ENCODE results near the gene SV2B. TPM values are rescaled to one million over a fixed set of nuclear protein-coding genes. Genes with fewer than 3 reads are reported as not detected.

SV2B gene
- total RNA-seq, 1 donor from 2014 or later: 1.2 TPM

DNA sequence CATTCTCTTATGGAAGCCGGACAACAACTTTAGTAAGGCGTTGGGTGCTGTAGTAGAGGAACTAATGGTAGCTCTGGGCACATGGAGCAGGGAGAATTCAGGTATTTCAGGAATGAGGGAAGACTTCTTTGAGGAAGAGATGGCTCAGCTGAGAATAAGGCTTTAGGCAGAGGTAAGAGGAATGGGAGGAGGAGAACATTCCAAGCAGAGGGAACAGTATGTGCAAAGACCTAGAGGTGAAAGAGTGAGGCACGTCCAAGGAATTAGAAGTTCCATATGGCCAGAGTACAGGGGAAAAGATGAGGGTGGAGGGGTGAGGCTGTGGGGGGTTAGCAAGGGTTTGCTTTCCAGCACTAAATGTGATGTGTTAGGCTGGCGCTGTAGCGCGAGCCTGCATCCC is 1.6 kb upstream of the SV2B start:
- no peaks in the 10 kb centered on the region for H3K36me3 ChIP-seq
- H3K4me1 ChIP-seq: peaks cover 13% of the 10 kb centered on the region
- peaks cover 65% of the 10 kb centered on the region for H3K27me3 ChIP-seq (ENCODE audit: low read depth)
- no peak for DNase-seq
- H3K9me3 ChIP-seq: no peaks in the 10 kb centered on the region
- TF ChIP-seq, protein P1, sequence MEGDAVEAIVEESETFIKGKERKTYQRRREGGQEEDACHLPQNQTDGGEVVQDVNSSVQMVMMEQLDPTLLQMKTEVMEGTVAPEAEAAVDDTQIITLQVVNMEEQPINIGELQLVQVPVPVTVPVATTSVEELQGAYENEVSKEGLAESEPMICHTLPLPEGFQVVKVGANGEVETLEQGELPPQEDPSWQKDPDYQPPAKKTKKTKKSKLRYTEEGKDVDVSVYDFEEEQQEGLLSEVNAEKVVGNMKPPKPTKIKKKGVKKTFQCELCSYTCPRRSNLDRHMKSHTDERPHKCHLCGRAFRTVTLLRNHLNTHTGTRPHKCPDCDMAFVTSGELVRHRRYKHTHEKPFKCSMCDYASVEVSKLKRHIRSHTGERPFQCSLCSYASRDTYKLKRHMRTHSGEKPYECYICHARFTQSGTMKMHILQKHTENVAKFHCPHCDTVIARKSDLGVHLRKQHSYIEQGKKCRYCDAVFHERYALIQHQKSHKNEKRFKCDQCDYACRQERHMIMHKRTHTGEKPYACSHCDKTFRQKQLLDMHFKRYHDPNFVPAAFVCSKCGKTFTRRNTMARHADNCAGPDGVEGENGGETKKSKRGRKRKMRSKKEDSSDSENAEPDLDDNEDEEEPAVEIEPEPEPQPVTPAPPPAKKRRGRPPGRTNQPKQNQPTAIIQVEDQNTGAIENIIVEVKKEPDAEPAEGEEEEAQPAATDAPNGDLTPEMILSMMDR (IDR thresholded peaks at IDR 0.05): no peak
- no peak overlapping the region for H3K4me3 ChIP-seq
- H3K27ac ChIP-seq: no peak overlapping the region
- intact Hi-C loops (cut with DNase I): no loop called here
- ATAC-seq: no peak

DNA sequence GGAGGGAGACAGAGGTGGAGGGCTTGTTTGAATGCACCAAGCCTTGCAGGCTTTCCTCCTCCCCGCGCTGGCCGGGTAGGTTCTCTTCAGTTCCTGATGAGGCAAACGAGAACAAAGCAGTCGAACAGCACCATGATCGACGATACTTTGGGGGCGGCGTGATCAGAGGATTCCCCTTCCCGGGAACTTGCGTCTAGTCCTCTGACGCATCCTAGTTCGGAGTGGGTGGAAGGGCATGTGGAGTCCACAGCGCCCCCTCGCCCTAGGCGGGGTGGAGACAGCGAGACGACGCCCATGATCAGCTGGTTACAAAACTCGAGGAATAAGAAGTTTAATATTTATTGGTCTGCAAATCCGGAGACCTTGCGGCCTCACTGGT is 452 bp upstream of the SV2B start:
- TF ChIP-seq, protein P1 (IDR thresholded peaks at IDR 0.05): no peak
- Histone ChIP-seq H3K4me1 (peaks cover 13% of the 10 kb centered on the region), H3K36me3 (no peaks in the 10 kb centered on the region), H3K27me3 (ENCODE audit: low read depth) (peaks cover 72% of the 10 kb centered on the region), H3K9me3 (no peaks in the 10 kb centered on the region), H3K27ac (no peak overlapping the region), H3K4me3 (peak overlapping the region; percentile 57)
- intact Hi-C loops (cut with DNase I): no loop called here
- peak; percentile 36 to 60 for ATAC-seq
- DNase-seq: no peak

DNA sequence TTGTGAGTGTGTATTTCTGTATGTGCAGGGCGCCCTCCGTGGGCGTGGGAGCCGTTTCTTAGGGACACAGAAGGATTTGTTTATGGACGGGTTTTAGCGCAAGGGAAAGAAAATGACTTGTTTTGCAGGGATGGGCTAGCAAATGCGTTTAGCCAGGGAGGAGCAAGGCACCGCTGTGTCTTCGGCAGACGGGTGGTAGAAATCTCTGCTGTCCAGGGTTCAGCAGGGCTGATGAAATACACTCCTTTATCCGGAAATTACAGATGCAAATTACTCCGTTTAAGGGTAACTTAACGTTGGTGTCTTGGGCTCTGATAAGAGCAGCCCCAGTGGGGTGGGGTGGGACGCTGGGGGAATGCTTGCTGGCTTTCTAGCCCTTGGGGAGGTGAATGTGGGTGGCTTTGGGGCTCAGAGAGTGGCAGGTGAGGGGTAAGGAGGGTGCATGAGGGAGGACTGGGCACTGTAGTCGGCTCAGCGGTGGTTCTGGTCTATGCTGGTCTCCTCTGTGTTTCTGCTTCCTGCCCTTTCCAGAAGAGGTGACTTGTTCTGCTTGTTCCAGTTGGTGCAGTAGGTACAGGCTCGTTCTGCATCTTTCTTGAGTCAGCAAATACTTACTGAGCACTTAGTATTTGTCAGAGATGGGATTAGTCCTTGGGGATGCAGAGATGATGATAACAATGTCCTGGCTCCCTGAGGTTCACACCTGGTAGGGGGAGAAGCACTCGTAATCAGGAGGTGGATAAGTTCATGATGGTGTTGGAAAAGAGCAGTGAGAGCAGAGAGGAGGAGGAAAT is 954 bp downstream of the SV2B start:
- Histone ChIP-seq H3K4me1 (peaks cover 13% of the 10 kb centered on the region), H3K4me3 (peak overlapping the region; percentile 57), H3K9me3 (no peaks in the 10 kb centered on the region), H3K27me3 (ENCODE audit: low read depth) (peaks cover 76% of the 10 kb centered on the region), H3K27ac (no peak overlapping the region), H3K36me3 (no peaks in the 10 kb centered on the region)
- no peak for ATAC-seq
- intact Hi-C loops (cut with DNase I): no loop called here
- no peak for DNase-seq
- TF ChIP-seq, protein P1 (IDR thresholded peaks at IDR 0.05): no peak

DNA sequence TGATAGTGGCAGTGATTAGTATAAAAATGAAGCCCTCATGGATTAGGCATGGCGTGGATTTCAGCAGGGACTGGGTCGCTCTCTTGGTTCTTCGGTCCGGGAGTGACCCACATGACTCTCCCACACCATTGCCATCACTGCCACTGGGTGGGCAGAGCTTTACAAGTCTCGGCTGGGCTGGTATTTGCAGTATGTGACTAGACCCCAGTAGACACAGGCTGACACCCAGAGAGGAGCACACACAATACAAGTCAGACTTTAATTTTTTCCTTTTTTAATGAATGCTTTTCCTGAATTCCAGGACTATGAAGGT is 1.5 kb downstream of the SV2B start:
- Histone ChIP-seq H3K4me1 (peaks cover 13% of the 10 kb centered on the region), H3K36me3 (no peaks in the 10 kb centered on the region), H3K27ac (no peak overlapping the region), H3K27me3 (ENCODE audit: low read depth) (peaks cover 73% of the 10 kb centered on the region), H3K9me3 (no peaks in the 10 kb centered on the region), H3K4me3 (no peak overlapping the region)
- no peak for DNase-seq
- intact Hi-C loops (cut with DNase I): no loop called here
- no peak for ATAC-seq
- TF ChIP-seq, protein P1 (IDR thresholded peaks at IDR 0.05): no peak

DNA sequence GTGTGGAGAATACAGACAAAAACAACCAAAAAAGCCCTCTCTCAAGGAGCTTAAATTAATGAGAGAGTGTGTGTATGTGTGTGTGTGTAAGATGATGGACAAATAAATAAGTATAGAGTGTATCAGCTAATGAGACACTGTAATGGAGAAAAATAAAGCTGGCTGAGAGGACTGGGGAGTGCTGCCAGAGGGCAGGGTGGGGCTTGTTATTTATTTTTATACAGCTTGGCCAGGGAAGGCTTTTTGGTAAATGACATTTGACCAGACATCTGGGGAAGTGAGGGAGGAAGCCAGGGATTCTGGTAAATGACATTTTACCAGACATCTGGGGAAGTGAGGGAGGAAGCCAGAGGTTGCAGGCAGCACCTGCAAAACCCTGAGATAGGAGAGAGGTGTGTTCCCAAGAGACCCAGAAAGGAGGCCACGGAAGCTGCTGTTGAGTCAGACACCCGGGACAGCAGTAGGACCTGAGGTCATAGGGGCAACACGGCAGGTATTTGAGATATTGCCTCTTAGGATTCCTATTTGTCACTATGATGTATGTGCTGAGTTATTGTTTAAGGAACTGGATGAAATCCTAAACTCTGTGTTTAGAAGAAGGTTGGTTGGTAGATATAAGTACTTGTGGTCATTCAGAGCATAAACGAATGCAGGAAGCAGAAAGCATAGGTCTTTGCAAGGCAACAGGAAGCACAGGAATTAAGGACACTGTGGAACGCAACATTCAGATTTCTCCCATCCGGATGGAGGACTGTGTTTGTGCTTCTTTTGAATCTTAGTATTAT is 2.7 kb downstream of the SV2B start:
- Histone ChIP-seq H3K4me3 (no peak overlapping the region), H3K36me3 (no peaks in the 10 kb centered on the region), H3K9me3 (no peaks in the 10 kb centered on the region), H3K27me3 (ENCODE audit: low read depth) (peaks cover 72% of the 10 kb centered on the region), H3K4me1 (peaks cover 13% of the 10 kb centered on the region), H3K27ac (no peak overlapping the region)
- TF ChIP-seq, protein P1 (IDR thresholded peaks at IDR 0.05): no peak
- ATAC-seq: no peak
- no peak for DNase-seq
- intact Hi-C loops (cut with DNase I): no loop called here

Measured in lower lobe of right lung (tissue), 2 donors.